GM21576 (cell line): ENCODE measurements around the gene ZNF608.

ENCODE experiments used
- ATAC-seq: cut with Tn5 transposase; IDR thresholded peaks from one replicate; pipeline ENCODE4 v1.9.1; 2021; ENCODE audit warnings: mild to moderate bottlenecking, moderate library complexity; ENCODE audit not compliant: unreplicated experiment

The ZNF608 gene, protein sequence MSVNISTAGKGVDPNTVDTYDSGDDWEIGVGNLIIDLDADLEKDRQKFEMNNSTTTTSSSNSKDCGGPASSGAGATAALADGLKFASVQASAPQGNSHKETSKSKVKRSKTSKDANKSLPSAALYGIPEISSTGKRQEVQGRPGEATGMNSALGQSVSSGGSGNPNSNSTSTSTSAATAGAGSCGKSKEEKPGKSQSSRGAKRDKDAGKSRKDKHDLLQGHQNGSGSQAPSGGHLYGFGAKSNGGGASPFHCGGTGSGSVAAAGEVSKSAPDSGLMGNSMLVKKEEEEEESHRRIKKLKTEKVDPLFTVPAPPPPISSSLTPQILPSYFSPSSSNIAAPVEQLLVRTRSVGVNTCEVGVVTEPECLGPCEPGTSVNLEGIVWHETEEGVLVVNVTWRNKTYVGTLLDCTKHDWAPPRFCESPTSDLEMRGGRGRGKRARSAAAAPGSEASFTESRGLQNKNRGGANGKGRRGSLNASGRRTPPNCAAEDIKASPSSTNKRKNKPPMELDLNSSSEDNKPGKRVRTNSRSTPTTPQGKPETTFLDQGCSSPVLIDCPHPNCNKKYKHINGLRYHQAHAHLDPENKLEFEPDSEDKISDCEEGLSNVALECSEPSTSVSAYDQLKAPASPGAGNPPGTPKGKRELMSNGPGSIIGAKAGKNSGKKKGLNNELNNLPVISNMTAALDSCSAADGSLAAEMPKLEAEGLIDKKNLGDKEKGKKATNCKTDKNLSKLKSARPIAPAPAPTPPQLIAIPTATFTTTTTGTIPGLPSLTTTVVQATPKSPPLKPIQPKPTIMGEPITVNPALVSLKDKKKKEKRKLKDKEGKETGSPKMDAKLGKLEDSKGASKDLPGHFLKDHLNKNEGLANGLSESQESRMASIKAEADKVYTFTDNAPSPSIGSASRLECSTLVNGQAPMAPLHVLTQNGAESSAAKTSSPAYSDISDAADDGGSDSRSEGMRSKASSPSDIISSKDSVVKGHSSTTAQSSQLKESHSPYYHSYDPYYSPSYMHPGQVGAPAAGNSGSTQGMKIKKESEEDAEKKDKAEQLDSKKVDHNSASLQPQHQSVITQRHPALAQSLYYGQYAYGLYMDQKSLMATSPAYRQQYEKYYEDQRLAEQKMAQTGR (N-terminal part only)

GRCh38 chr5:124745928-124746915 is at the start of gene ZNF608:
ZNF608 (minus strand) TSS chr5:124746639; CDS start chr5:124744989, 1,650 bp downstream.
- no peak for ATAC-seq

DNA sequence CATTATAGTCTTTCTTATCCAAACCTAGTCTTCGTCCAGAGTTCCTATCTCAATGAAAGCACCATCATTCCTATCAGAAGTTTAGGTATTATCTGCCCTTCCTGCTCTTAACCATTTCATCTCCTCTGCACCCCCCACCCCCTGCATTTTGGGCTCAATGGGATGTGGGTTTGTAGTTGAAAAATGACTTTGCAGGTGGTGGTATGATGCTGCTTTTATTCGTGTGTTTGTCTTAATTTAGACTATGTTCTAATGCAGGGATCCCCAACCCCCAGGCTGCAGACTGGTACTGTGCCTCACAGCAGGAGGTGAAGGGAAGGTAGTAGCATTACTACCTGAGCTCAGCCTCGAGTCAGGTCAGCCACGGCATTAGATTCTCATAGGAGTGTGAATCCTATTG is 49.4 kb upstream of the ZNF608 start:
- ATAC-seq: no peak

- ATAC-seq: no peak
Measured at GRCh38 chr5:124790895-124791732, 44.7 kb upstream of the ZNF608 start.

DNA sequence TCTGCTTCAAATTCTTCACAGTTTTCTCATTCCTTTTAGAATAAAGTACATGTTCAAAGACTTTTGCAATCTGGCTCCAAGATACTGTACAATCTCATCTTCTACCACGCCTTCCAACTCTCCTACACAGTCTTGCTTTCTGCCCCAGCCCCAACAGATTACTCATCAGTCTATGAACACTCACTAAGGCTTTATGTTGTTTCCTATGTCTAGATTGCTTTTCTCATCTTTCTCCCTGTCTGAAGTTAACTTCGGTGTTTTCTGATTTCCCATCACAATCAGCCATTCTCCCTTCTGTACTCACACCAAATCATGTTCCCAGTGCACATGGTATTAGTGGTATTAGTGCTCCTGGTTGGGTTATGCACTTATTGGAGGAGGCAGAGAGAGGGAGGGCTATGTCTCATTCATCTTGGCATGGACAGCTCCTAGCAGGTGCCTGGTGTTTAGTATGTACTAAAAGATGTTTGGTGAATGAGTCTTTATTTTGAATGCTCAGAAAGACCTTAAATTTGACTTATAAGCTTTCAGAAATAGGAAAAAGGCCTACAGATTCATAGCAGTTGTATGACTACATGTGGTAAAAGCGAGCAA is 44.0 kb upstream of the ZNF608 start:
- no peak for ATAC-seq

DNA sequence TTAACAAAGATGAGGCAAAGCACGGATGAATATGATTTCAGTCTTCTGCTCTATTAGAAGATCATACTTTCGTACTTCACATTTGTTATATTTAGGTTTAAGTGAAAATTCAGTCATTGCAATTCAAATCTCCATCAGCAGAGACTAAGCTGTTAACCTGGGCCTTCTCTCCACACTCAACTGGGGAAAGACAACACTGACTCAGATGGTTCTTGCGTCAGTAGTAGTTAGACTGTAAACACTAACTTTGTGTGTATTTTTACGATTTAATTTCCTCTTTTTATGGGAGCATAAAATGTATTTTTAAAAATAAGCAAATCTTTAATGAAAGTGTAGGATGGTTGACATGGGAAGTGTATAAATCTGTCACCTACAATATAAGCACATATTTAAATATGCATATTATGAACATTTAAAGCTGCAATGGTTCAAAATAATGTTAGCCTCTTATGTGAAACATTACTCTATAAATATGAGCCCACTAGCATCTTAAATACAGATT is 42.7 kb upstream of the ZNF608 start:
- no peak for ATAC-seq

- ATAC-seq: no peak
Measured at GRCh38 chr5:124783794-124784193, 37.4 kb upstream of the ZNF608 start.

GRCh38 chr5:124783285-124783684 is 36.8 kb upstream of the ZNF608 start:
- no peak for ATAC-seq

DNA sequence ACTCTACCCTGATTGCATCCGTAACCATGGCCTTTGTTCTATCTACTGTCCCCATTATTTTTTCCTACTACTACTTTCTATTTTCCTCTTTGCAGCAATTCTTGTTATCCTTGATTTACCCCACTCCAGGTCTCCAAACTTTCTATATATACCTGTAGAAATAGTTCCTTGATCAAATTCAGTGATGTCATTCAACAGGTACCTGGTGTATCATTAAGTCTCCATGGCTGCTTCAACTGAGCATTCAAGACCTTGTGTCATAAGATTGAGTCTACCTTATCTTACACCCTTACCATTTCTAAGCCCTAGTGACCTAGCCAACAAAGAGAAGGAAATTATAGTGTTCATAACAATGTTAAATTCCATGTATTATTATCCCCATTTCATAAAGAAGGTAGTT is 35.8 kb upstream of the ZNF608 start:
- ATAC-seq: no peak

GRCh38 chr5:124780011-124780410 is 33.6 kb upstream of the ZNF608 start:
- no peak for ATAC-seq

DNA sequence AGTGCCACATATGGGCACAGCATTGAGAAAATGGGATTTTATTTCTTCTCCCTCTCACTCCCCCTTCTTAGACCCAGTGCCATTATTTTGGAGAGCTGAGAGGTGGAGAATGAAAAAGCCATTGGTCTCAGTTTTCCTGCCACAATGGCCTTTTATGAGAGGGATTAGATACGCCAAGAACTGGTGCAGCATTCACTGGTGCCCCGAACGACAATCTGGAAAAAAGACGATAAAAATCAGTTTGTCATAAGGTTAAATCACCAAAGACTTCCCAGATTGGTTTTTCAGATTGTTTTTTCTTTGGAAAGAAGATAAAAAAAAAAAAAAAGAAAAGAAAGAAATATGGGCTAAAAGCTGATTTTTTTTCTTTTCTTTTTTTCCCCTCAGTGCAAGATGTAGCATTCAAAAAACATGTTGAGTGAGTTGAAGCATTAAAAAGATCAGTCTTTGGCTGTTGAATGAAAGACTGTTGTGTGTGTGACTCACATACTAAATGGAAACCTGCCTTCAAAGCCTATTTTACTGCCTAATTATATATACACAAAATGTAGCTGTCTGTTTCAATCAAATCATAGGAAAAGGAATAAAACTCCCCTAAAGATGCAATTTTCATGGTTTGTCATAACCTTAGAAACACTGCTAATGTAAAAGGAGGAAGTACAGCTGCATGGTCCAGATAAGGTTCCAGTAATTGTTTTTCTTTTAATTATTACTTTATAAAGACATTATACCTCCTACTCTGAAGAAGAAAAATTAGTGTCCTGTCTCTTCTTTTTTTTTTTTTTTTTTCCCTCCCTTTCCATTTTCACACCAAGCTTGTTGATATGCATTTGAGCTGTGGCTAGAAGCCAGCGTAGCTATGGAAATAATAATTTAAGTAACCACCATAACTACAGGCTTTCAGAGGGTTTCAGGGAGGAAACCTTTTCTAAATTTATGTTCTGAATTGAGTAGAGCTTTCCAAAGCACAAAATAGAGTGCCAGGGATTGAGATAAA is 27.2 kb upstream of the ZNF608 start:
- no peak for ATAC-seq

DNA sequence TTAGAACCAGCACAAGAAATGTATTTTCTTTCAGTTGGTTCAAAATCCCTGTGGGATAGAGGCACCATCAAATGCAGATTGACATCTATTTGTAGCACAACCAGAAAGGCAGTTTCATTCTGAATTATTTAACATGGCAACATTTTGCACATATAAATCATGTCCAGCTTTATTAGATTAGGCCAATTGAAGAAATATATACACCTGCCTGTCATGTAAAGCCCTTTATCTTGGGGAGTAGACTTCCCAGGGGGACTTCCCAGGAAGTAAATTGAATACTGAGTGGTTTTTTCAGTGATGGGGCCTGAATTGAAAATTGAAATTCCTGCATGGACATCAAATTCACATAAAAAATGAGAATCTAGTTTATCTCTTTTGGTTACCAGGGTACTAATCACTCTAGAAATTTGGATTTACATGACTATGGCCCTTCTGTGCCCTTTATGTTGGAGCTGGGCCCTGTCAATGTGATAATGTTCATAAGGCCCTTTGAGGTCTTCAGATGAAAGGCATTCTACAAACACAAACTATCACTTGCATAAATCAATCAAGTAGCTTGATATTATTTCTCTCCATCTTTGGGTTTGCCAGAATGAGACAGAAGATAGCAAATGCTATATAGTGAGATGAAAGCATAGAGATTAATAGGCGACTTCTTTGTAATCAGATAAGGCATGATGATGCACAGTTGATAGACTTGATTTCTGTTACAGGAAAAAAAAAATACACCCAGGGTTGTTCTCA is 26.2 kb upstream of the ZNF608 start:
- ATAC-seq: no peak

DNA sequence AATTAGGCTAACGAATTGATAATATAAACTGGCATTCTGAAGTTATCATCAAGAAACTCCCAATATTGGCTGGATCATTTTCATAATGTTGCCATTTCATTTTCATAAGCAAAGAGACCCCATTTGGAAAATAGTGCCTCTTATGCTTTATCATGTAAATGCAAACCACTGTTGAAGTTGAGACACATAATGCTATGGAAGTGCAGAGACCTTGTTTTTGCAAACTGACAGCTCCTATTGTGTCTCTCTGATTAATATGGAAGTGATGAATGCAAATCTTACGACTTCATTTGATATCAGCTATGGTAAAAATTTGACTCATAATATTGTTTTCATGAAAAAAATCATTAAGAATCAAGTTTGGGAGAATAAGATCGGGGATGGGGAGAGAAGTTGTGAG is 25.3 kb upstream of the ZNF608 start:
- no peak for ATAC-seq

DNA sequence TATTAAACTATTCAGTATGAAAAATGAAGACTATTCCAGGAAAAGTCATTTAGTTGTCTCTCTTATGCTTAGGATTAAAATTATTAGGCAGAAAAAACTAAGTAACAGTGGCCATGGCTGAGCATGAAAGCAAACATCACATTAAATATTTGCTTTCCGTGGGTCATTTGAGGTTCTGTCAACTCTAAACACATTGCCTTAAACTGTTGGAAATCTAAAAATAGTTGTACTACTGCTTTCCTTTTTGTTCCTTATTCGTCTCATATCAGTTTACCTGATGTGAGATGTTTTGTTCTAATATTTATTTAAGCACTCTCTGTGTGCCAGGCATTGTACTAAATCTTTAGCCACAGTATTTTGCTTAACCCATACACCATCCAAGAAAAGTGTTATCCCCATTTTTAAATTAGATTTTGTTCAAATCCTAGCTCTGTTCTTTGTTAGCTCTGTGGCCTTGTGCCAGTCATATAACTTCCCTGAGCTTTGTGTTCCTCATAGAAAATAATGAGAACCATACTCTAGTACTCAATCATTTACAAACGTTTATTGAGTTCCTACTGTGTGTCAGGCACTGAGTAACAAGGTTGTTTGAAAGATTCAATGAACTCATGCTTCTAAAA is 18.7 kb upstream of the ZNF608 start:
- no peak for ATAC-seq

- no peak for ATAC-seq
Measured at GRCh38 chr5:124764585-124764984, 18.1 kb upstream of the ZNF608 start.

DNA sequence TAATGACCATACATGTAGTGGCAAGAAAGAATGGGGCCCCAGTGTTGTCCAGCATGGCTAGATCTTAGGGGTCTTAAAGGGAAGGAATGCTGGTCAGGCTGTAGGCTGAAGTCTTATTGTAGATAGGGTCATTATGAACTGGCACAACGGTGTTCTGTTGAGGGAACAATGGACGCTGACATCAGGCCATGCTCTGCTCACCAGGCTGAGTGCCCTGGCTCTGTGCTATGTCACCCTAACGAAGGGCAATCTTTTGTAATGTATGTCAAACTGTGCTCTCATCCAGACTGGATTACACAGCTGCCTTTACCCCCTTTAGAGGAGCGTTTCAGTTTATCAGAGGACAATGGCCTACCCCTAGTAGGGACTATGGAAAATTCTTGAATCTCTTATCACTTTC is 14.6 kb upstream of the ZNF608 start:
- no peak for ATAC-seq

DNA sequence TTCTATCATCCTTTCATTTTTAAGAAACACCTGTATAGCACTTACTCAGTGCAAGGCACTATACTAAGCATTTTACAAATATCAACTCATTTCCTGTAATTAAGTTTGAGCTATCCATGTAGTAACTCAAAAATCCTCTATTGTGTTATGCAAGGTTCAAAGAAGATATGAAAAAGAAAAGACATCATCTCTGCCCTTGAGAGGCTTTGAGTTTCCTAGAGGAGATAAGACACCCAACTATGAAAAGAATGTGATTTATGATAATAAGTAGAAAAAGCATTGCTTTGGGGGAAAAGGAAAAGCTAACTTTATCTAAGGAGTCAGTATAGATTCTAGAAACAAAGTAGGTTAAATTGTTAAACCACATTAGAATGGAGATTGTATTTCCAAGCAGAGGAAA is 14.2 kb upstream of the ZNF608 start:
- ATAC-seq: no peak
